WI38 (cell line): Measurements from ENCODE around the gene EEPD1.

Experiments
- H3K4me3 ChIP-seq: 2 replicates; pipeline ENCODE4 v1.5.1; 2011; ENCODE audit warnings: low read depth, mild to moderate bottlenecking, control low read depth, low read length
- TF ChIP-seq, protein P1 (sequence below): IDR thresholded peaks from 2 replicates; pipeline ENCODE4 v1.5.1; 2012; ENCODE audit warnings: low read depth, mild to moderate bottlenecking, control low read depth, low read length

Gene EEPD1

DNA sequence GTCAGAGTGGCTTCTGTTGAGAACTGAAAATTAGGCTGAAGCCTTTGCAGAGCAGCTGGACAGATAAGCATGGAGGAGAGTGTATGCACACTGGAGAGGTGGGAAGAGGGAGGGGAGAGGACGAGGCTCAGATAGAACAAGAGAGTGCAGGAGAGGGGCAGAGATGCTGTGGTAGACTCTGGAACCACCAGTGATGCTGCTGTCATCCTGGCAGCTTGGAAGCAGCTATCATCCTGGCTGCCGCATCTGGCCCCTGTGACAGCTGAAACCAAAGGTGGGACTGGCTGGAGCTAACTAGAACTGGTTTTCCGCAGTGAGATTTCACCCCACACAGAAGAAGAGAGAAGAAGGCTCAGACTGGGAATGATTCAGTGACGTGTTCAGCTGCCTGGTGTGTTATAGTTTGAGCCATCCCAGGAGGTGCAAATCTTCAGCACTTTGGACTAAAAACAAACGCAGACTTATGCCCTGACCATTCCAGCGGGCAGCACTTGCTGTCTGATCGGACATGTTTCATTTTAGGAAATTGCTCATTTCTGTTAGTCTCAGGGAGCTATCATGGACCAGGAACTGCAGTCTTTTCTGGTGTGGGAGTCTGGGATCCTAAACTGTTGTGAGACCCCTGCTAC lies 38.4 kb downstream of the EEPD1 start:
- H3K4me3 ChIP-seq, result peak overlapping the region; percentile 32; the same call in 1 of the 2 replicates
- TF ChIP-seq, protein P1, sequence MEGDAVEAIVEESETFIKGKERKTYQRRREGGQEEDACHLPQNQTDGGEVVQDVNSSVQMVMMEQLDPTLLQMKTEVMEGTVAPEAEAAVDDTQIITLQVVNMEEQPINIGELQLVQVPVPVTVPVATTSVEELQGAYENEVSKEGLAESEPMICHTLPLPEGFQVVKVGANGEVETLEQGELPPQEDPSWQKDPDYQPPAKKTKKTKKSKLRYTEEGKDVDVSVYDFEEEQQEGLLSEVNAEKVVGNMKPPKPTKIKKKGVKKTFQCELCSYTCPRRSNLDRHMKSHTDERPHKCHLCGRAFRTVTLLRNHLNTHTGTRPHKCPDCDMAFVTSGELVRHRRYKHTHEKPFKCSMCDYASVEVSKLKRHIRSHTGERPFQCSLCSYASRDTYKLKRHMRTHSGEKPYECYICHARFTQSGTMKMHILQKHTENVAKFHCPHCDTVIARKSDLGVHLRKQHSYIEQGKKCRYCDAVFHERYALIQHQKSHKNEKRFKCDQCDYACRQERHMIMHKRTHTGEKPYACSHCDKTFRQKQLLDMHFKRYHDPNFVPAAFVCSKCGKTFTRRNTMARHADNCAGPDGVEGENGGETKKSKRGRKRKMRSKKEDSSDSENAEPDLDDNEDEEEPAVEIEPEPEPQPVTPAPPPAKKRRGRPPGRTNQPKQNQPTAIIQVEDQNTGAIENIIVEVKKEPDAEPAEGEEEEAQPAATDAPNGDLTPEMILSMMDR, result no peak

DNA sequence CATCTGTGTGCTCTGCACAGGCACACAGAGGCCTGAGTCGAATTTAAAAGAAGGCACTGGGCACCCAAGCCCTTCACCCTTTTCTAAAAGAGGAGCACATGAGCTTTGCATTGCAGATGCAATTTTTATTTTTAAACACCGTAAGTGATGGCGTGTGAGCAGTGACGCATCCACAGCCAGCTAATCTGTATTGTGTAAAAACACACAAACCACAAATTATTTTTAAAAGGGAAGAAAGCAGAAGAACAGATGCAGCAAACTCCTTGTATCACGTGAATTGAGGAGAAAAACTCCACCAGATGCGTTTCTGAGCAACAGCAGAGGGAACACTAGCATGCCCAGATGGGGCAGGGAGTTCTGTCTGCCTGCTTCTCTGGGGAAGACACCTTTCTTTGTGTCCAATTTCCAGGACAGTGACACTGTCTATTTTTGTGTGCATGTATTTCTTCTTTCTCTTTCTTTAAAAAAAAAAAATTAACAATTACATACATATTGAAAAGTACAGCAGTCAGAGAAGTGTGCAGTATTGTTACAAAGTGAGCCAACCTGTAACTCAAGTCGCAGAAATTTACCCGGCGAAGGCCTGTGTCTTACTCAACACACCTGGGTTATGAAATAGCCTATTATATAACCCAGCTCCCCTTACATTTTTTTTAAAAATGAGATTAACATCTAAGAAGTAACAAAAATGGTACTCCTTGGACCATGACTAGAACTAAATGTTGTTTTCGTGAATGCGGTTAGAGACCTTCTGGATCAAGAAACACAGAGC lies 39.2 kb downstream of the EEPD1 start:
- TF ChIP-seq, protein P1, result no peak
- peak overlapping the region; percentile 32; the same call in 1 of the 2 replicates for H3K4me3 ChIP-seq

DNA sequence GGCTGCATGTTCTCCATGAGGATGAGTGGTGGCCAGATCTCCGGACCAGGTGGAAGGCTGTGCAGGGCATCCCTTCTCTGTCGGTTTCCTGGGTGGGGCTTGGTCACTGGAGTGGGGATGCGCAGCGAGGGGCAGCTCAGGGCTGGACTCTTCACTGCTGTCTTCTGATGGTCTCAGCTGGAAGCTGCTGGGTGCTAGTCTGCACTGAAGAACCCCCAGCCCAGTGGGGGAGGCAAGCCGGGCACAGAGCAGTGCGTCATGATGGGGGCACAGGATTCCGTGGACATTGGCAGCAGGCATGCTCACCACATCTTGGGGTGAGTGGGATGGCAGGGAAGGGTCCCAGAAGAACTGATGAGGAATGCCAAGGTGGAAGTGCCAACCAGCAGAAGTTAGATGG lies 39.8 kb downstream of the EEPD1 start:
- TF ChIP-seq, protein P1, result no peak
- H3K4me3 ChIP-seq, result no peak overlapping the region

DNA sequence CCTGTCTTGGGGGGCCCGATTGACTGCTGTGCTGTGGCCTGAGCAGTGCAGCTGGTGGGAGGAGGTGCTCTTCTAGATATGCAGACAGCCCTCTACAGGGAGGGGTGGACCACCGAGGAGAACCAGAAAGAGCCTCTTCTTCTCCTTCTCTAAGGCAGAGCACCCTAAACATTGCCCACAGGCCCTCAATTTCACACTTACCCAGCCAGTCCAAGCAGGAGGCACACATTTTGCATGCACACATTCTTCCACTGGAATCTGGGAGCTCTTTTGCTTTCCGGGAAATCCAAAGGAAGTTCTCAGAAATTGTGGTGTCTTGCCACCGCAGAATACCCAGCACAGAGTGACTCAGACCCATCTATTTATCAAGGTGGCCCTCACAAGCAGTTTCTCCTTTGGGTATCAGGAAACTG lies 45.8 kb downstream of the EEPD1 start:
- no peak overlapping the region for H3K4me3 ChIP-seq
- TF ChIP-seq, protein P1, result no peak

DNA sequence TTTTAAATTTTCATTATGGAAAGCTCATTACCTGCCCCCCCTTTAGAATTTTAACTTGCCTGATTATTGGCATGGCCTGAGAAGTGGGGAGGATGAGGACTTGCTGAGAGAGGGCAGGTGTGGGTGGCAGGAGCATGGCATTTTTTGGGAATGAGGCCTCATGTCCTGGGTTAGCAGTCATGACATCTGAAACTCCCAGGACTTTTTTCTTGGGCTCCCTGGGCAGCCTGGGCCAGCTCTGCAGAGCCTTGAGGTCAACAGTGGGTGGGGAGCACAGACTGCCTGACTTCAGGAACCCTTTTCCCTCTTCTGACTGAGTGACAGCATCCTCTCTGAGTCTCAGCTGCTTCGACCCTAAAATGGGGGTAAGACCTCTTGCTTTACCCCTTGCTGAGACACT lies 46.3 kb downstream of the EEPD1 start:
- TF ChIP-seq, protein P1, result no peak
- no peak overlapping the region for H3K4me3 ChIP-seq

DNA sequence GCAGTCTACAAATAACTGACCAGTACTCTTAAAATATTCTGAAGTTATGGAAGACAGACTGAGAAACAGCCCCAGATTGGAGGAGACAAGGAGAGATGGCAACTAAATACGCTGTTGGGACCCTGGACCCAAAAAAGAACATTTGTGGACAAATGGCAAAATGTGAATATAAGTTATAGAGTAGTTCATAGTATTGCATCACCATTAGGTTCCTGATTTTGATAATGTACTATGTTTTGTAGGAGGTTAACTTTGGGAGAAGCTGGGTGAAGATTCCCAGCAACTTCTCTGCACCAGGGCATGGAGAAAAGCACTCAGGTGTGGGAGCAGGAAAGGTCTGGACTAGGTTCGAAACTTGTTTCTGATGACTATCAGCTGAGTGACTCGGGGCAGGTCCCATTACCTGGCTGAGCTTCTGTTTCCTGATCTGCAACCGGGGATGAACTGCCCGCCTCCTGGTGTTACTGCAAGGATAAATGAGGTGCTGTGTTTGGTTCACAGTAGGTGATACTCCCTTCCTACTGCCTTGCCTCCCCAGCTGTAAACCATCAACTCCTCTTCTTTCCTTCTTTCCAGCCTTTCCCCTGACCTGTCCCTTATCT lies 48.2 kb downstream of the EEPD1 start:
- TF ChIP-seq, protein P1, result no peak

DNA sequence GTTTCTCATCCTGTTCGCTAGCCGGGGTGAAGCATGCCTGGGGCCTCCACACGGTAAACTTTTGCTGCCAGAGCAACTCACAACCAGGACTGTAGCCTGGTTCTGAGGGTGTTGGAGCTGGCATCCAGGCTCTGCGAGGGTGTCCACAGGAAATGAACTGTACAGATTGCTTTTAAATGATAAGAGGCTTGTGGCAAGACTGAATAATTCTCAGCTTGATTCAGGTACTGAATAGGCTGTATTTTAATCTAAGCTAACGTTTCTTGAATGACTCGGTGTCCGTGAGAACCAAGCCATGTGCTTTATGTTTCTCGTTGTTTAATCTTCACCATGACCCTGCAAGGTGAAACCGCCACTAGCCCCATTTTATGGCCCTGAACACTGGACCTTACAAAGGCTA lies 49.3 kb downstream of the EEPD1 start:
- H3K4me3 ChIP-seq, result no peak overlapping the region
- TF ChIP-seq, protein P1, result no peak

More for the DNA sequence above, 48.2 kb downstream of the EEPD1 start:
- no peak overlapping the region for H3K4me3 ChIP-seq
